HPDE6-E6E7 (cell line): ENCODE measurements around the gene TBRG4.
"Not testable (repeated sequence)": the region's sequence is repeated elsewhere in the genome, so short reads cannot be mapped to it uniquely, and the experiment has no call there.

Source experiments
- DNase-seq: peaks from one replicate; pipeline ENCODE4 v3.0.0; 2011; ENCODE audit warnings: missing footprints; ENCODE audit errors: extremely low spot score

Gene TBRG4

GRCh38 chr7:45117582-45117981 lies 6.1 kb upstream of the TBRG4 start:
- DNase-seq: no peak

- DNase-seq: no peak
Observed at GRCh38 chr7:45116048-45116447, 4.6 kb upstream of the TBRG4 start.

DNA sequence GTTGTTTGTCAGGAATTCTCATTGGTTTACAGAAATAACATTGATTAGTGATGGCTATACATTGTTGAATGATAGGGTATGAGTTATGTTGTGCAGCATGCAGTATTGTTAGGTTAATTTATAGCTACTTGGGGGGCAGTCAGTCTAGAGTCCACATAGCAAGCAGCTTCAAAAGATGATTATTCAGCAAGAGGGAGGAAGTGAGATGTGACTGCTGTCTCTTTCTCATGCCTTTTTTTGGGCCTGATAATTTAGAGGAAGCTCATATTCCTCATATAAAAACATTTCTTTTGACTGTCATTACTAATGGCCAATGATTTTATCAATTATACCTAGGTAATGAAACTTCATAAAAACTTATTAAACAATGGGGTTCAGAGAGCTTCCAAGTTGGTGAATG lies 3.4 kb upstream of the TBRG4 start:
- DNase-seq: no peak

- DNase-seq: not testable (repeated sequence)
Observed at GRCh38 chr7:45114257-45114656, 2.8 kb upstream of the TBRG4 start.

DNA sequence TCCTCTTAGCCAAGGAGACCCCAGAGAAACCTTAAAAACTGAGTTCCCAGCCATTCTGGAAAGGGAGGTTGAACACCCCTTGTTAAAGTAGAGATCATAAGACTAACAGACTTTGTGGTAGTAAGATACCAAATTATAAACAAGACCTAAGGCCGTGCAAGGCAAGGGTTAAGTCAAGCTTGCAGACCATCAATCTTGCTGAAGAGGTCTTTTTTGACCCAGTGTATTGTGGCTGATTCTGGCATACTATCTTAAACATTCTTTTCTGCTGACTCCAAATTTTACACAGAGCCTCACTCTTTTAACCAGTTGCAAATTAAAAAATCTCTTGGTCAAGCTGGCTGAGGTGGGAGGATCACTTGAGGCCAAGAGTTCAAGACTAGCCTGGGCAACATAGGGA lies 1.2 kb upstream of the TBRG4 start:
- no peak for DNase-seq

- no peak for DNase-seq
Observed at GRCh38 chr7:45108863-45109262, 2.6 kb downstream of the TBRG4 start.

DNA sequence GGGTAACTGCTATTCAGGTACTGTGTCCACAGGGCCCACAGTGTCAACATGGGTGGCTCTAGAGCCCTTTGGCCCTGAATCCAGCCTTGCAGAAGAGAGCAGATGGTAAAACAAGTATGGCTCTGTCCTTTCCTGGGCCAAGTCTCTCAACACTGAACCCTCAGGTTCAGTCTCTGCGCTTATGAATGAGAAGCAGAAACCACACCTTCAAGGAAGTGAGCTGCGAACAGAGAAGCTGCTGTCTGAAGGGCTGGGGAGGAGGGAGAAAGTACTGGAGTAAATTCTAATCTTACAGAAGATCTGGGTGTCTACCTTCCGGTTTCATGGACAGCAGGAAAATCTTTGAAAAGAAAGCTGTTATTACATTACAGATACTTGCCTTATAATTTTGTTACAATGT lies 4.1 kb downstream of the TBRG4 start:
- DNase-seq: no peak

DNA sequence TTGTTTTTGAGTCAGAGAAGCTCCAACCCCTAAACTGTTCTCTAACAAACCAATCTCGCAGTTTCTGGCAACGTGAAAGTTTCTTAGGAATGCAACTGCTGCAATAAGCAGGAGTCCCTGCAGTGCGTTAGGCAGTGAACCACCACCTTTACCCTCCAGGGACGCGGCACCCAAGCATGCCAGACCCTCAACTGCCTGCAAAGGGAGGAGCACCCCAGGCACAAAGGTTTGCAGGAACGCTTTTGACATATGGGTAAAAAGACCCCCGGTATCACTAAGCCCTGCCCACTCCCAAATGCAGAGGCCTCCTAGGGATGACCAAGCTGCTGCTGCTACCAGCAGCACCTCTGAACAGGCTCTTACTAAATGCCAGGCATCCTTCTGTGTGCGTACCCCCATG lies 4.7 kb downstream of the TBRG4 start:
- DNase-seq: no peak

DNA sequence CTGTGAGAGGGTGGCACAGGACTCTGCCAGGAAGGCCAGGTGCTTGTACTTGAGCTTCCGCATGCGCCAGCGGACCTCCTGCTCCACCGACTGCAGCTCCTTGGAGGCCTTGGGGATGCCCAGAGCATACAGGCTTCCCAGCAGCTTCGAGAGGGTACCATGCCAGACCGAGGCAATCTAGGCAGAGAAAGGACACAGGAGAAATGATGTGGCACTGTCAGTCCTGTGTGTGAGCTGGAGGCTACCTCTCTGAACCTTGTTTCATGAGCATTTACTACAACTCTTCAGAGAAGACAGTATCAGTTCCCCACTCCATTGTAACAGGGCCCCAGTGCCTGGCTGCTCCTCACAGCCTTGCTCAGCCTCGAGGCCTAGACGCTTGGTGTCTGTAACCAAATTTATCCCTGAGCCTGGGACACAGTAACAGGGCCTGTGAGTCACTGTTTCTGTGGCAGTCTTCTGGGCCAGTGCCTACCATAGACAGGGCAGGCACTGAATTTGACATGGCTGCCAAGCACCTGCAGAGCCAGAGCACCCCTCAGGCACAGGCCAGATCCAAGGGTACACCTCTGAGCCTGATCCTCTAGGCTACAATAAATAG lies 5.8 kb downstream of the TBRG4 start:
- no peak for DNase-seq

DNA sequence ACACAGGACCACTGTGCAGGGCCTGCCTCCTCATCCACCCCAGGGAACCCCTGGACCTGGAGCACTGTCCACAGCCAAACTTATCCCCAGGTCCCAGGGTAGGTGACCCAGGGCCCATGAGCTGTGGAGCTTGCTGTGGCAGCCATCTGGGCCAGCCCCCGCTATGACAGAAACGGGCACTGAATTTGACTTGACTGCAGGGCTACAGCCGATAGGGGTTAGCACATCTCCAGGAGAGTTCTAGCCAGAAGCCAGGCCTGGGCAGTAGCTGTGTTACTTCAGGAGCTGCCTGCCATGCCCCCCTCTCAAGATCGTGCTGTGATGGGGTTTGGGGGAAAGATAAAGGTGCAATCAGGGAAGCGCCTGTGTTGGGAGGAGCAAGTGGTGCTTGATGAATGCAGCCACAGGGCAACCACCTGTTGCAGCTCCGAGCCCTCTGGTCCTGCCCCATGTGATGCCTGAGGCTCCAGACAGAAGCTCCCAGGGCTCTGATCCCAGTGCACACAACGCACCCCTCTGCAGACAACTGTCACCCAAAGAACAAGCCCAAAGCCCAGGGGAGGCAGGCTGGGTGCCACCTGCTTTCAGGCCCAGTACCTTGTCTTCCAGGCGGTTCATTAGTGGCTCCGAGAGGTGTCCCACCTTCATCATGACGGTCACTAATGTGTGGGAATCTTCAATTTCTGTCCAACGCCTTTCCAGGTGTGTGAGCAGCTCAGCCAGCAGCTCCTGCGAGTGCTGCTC lies 6.5 kb downstream of the TBRG4 start:
- DNase-seq: no peak

GRCh38 chr7:45103958-45104843 lies 7.3 kb downstream of the TBRG4 start:
- DNase-seq: no peak

DNA sequence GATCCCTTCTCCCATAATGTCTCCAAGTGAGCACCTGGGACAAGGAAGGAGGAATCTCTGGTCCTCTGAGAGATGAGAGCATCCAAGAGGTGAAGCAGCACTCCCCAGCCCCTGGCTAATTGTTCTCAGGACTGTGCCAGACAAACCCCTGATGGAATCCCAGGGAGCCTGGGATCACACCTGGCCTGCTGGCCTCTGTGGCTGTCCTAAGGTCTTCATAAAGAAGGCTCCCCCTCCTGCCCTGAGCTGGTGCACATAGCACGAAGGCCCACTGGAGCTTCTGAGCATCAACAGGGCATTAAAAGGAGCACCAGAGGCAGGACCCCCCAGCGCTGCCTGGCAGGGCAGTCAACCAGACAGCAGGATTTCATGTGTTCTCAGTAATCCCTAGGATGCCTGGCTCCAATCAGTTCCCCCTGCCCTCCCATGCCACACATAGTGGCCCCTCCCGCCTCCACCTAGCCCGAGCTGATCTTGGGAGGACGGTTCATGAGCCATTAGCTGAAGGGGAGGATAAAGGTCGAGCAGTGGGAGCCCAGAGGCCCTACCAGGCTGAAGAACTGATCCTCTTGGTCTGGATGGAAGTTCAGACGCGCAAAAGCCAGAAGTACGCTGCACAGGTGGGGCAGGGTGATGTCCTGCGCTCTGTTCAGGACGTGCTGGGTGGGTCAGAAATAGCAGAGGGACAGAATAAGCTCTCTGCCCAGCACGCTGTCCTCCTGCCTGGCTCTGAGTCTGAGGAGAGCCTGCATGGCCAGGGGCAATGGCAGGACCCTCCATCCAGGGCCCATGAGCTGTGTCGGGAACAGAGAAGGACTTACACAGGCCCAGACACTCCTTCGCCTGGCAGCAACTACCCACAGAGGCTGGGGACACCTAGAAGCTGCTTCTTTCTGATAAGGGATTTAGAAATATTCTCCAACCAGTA lies 8.4 kb downstream of the TBRG4 start:
- DNase-seq: no peak

DNA sequence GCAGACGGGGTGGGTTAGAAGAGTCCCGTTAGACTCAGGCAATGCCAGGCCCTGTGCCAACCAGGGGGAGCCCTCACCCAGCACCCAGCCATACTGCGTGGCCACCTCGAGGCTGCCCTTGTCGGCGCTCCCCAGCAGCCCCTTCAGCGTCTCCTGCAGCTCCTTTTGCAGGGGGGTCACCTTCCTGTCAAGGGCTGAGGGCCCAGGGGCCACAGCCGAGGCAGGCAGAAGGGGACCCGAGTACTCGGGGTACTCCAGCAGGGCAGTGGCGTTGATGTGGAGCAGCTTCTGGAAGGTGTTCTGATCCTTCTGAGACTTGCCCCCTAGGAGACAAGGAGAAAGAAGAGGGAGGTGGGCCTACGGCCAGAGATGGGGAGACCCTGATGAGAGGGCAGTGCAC lies 9.7 kb downstream of the TBRG4 start:
- DNase-seq: no peak

DNA sequence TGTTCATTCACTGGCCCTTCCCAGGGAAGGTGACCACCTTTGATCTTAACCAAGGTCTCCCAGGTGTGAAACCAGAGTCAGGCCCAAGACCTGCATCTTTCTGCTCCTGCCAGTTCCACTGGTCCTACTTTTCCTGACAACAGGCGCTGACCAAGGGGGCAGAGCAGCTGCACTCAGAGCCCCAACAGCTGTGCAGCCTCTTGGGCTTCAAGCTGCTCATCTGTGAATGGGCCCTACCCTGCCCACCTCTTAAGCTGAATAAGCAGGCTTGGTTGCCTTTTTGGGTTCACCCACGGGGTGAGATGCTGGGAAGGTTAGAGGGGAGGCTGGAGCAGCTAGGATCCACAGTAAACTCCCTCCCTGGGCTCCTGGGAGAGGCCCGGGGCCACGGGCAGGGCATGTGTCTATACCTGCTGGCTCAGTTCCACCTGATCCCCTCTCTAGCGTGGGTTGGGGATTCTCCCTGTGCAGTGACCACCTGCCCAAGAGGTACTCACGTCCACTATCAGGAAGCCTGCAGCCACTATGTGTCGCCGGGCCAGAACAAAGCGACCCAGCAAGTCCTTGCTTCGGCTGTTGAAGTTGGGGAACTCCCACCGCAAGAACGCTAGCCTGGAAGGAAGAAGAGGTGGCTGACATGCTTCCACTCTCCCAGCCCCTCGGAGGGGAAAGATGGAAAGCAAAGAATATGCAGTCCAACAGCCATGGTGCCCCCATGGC lies 10.6 kb downstream of the TBRG4 start:
- DNase-seq: no peak

- DNase-seq: no peak
Observed at GRCh38 chr7:45099891-45100760, 11.4 kb downstream of the TBRG4 start.

DNA sequence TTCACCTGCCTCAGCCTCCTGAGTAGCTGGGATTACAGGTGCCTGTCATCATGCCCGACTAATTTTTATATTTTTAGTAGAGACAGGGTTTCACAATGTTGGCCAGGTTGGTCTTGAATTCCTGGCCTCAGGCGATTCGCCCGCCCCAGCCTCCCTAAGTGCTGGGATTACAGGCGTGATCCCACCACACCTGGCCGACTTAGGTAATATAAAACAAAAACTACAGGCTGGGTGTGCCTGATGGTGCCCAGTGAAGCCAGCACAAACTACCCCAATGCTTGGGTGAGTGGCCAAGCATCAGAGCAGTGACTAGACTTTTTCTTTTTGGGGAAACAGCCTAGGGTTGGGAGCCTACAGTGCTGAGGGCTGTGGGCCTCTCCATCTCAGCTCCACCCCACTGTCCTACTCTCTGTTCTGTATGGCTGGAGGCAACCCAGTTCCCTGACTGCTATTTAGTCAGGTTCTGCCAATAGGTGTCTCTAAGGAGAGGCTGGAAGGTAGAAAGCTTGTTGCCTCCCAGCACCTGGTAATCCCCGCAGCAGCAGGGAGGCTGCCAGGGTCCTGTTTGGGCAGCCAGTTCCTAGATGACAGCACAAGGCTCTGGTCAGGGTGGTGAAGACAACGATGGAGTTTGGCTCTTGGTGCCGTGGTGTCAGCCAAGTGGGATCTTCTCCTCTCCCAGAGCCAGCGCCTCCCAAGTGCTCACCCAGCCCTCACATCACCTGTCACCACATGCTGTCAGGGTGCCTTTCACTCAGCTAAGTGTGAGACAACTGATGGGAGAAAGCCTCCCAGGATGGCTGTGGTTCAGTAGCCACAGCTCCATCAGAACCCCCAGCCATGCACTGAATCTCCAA lies 12.3 kb downstream of the TBRG4 start:
- no peak for DNase-seq

DNA sequence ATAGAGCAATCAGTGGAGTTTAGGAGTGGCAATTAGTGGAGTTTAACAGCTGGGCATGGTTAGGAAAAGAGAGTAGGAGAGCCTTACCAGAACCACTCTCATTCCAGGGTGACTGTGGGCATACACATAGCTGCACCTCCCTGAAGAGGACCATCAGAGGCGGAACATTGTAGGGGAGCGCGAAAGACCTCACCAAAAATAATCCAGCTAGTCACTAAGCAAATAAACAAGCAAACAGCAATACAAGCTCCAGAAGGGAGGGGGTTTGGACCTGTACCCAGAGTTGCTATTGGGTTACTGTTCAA lies 18.6 kb downstream of the TBRG4 start:
- DNase-seq: no peak

DNA sequence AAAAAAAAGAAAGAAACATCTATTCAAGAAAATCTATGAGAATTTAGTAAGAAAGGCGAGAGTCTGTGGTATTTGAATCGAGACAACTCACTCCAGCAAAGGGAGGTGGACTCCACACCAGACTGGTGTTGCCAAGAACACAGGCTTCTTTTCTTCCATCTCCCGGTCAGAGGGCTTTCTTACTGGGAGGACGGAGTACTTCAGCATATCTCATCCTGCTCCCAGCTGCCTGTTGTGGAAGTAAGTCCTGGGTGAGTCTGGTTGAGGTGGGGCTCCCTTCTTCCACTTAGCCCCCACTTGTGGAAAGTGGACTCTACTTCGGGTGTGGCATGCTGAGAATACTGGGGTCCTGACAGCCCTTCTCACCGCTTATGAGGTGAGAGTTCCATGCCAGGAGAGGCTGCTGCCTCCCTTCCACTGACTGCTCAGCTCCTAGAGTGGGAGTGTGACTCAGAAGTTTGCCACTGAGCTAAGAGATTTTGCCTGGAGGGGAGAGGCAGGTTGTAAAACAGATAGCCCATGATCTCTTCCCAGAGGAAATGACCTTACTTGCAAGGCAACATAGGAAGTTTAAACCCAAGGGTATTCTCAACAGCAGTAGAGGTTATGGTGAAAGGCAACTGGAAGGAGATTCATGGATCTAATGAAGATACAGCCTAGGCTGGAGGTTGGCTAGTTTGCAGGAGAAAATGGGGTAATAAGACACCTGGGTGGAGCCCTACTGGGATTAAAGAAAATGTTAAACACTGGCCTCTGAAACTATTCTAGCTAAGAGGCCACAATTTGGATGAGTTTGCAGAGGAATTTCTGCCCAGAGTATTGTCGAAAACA lies 19.2 kb downstream of the TBRG4 start:
- peak; percentile 84 for DNase-seq
